AG09309 (cell line): Measurements from ENCODE around the gene AGBL4.
"Not testable (repeated sequence)": the region's sequence is repeated elsewhere in the genome, so short reads cannot be mapped to it uniquely, and the experiment has no call there.

ENCODE experiments used
- DNase-seq: peaks from one replicate; pipeline ENCODE4 v3.0.0-alpha.2; 2010; ENCODE audit warnings: low read depth
- H3K4me3 ChIP-seq: 2 replicates; pipeline ENCODE4 v1.5.1; 2011; ENCODE audit warnings: mild to moderate bottlenecking, low read depth, low read length, moderate library complexity; ENCODE audit not compliant: control insufficient read depth
- CTCF ChIP-seq: IDR thresholded peaks from 2 replicates; pipeline ENCODE4 v1.5.1; 2011; ENCODE audit warnings: mild to moderate bottlenecking, low read depth, low read length, inconsistent platforms; ENCODE audit not compliant: insufficient read depth, control insufficient read depth; ENCODE audit errors: missing control alignments

The AGBL4 gene

GRCh38 chr1:49026230-49026811, 997.4 kb downstream of the AGBL4 start:
- H3K4me3 ChIP-seq = no peak overlapping the region
- no peak for TF ChIP-seq CTCF
- no peak for DNase-seq

- no peak for DNase-seq
- no peak overlapping the region for H3K4me3 ChIP-seq
- TF ChIP-seq CTCF = no peak
These were observed 1007.5 kb downstream of the AGBL4 start for GRCh38 chr1:49016030-49016977.

- no peak for TF ChIP-seq CTCF
- H3K4me3 ChIP-seq = no peak overlapping the region
- DNase-seq = no peak
These were observed 1010.7 kb downstream of the AGBL4 start for GRCh38 chr1:49013079-49013478.

- H3K4me3 ChIP-seq, DNase-seq: not testable (repeated sequence)
These were observed 1020.8 kb downstream of the AGBL4 start for GRCh38 chr1:49002981-49003380.

- no peak overlapping the region for H3K4me3 ChIP-seq
- TF ChIP-seq CTCF = no peak
- DNase-seq = no peak
These were observed 1024.4 kb downstream of the AGBL4 start for GRCh38 chr1:48999321-48999720.

GRCh38 chr1:48996311-48996710, 1027.4 kb downstream of the AGBL4 start:
- no peak overlapping the region for H3K4me3 ChIP-seq

More at GRCh38 chr1:48996311-48996710, 1027.4 kb downstream of the AGBL4 start:
- no peak for DNase-seq
- no peak for TF ChIP-seq CTCF
